Gastroesophageal sphincter (tissue), 3 donors: ENCODE data around the gene FAM13A.

Experiments
- POLR2A ChIP-seq, 2 donors: fragments of 450-650 bp; IDR thresholded peaks; one replicate each; pipeline ENCODE4 v1.6.1; 2017; ENCODE audit warnings: antibody characterized with exemption in 2 of 2, mild to moderate bottlenecking in 2 of 2, moderate library complexity in 1 of 2
- POLR2AphosphoS5 ChIP-seq: sonication (generic); formaldehyde crosslinking; IDR thresholded peaks from one replicate; pipeline ENCODE4 v1.6.1; 2017; ENCODE audit warnings: antibody characterized with exemption
- TF ChIP-seq, protein P1 (sequence below), 4 experiments: fragments of 200-600 bp in 2 of 4; fragments of 450-650 bp in 2 of 4; sonication (generic) in 1 of 4; IDR thresholded peaks; one replicate each; pipeline ENCODE4 v1.5.1; 2017 to 2019; ENCODE audit warnings: antibody characterized with exemption in 4 of 4, mild to moderate bottlenecking in 2 of 4, moderate library complexity in 2 of 4

DNA sequence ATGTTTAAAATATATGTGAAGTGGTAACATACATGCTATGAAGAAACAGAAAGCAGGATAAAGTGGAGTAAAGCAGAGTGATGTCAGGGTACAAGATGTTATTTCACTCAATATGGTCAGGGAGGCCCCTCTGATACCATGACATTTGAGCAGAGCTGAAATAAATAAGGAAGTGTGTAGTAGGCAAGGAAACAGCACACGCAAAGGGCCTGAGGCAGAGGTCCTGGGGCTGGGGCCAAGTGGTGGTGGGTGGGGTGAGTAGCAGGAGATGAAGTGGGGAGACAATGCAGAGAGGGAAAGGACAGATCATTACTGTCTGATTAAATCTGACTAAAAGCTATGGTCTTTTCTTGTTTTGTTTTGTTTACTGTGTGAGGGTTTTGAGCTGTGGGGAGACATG lies 61.1 kb downstream of the FAM13A start:
- TF ChIP-seq, protein P1, sequence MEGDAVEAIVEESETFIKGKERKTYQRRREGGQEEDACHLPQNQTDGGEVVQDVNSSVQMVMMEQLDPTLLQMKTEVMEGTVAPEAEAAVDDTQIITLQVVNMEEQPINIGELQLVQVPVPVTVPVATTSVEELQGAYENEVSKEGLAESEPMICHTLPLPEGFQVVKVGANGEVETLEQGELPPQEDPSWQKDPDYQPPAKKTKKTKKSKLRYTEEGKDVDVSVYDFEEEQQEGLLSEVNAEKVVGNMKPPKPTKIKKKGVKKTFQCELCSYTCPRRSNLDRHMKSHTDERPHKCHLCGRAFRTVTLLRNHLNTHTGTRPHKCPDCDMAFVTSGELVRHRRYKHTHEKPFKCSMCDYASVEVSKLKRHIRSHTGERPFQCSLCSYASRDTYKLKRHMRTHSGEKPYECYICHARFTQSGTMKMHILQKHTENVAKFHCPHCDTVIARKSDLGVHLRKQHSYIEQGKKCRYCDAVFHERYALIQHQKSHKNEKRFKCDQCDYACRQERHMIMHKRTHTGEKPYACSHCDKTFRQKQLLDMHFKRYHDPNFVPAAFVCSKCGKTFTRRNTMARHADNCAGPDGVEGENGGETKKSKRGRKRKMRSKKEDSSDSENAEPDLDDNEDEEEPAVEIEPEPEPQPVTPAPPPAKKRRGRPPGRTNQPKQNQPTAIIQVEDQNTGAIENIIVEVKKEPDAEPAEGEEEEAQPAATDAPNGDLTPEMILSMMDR (IDR thresholded peaks at IDR 0.05), result no peak
- TF ChIP-seq POLR2A (IDR thresholded peaks at IDR 0.05) (no peak), POLR2AphosphoS5 (no peak)
